AG09309 (cell line): ENCODE results near the gene EMID1.

Experiments used
- DNase-seq: peaks from one replicate; pipeline ENCODE4 v3.0.0-alpha.2; 2010; ENCODE audit warnings: low read depth
- H3K4me3 ChIP-seq: 2 replicates; pipeline ENCODE4 v1.5.1; 2011; ENCODE audit warnings: mild to moderate bottlenecking, low read depth, low read length, moderate library complexity; ENCODE audit not compliant: control insufficient read depth
- CTCF ChIP-seq: IDR thresholded peaks from 2 replicates; pipeline ENCODE4 v1.5.1; 2011; ENCODE audit warnings: mild to moderate bottlenecking, low read depth, low read length, inconsistent platforms; ENCODE audit not compliant: insufficient read depth, control insufficient read depth; ENCODE audit errors: missing control alignments

The EMID1 gene

GRCh38 chr22:29199702-29200400 is 5.8 kb upstream of the EMID1 start:
- H3K4me3 ChIP-seq, result no peak overlapping the region
- no peak for DNase-seq
- TF ChIP-seq CTCF, result no peak

GRCh38 chr22:29200901-29201300 is 4.8 kb upstream of the EMID1 start:
- TF ChIP-seq CTCF, result no peak
- DNase-seq, result no peak
- H3K4me3 ChIP-seq, result no peak overlapping the region

DNA sequence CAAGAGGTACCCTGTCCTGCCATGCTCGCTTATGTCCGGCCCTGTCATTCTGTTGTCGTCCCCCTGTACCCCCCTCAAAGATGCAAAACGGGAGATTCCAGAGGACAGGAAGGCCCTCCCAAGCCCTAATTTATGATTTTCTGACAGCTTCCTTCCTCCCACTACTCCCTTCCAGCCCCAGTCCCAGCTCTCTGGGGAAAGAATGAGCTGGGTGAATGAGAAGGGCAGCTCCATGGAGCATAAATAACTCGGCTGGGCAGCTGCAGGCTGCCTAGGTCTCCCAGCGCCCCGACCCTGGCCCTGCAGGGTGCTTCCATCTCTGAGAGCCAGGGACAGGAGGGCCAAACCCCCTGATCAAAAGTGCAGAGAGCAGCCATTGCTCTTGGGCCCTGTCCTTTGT is 3.9 kb upstream of the EMID1 start:
- no peak for TF ChIP-seq CTCF
- H3K4me3 ChIP-seq, result no peak overlapping the region
- DNase-seq, result no peak

GRCh38 chr22:29202212-29203192 is 3.2 kb upstream of the EMID1 start:
- TF ChIP-seq CTCF, result peak; percentile 43
- DNase-seq, result no peak
- no peak overlapping the region for H3K4me3 ChIP-seq

DNA sequence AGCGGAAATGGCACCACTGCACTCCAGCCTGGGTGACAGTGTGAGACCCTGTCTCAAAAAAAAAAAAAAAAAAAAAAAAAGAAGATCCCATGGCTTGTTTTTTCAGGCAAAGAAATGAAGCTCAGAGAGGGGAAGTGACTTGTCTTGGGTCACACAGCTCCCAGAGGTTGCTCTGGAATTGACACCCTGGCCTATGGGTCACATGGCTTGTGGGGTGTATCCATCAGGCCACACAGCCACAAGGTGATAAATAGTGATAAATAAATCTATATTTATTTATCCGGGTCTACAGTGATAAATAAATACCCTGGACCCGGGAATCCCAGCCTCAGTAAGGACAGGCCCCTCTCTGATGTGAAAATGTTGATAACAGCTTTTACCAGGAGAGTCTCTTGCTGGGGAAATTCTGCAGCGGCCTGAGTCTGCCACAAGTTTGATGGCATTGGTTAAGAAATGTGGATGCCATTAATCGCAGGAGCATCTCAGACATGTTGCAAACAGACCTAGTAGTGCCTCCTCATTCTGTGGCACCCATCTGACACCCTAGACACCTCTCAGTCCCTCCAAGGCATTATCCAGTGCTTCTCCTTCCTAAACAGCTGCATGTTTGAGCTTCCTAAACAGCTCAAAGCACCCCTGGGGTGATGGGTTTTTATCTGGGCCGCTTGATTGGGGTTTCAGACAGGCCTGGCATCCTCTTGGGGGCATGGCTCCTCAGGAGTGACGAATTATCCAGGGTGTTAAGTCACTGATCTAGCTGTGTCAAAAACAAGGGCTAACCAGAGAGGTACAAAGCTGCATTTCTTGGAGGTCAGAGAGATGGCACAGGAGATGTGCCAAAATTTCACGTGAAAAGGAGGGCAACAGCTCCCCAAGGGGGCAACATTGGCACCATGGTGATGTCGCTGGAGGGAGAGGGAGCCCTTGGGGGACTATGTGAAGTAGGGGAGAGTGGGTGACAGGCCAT is 1.9 kb upstream of the EMID1 start:
- DNase-seq, result no peak
- H3K4me3 ChIP-seq, result no peak overlapping the region
- no peak for TF ChIP-seq CTCF
